ENCODE results near the gene DNER.

The DNER gene

GRCh38 chr2:229669841-229670240 is 44.5 kb downstream of the DNER start:
- no peak for DNase-seq

DNA sequence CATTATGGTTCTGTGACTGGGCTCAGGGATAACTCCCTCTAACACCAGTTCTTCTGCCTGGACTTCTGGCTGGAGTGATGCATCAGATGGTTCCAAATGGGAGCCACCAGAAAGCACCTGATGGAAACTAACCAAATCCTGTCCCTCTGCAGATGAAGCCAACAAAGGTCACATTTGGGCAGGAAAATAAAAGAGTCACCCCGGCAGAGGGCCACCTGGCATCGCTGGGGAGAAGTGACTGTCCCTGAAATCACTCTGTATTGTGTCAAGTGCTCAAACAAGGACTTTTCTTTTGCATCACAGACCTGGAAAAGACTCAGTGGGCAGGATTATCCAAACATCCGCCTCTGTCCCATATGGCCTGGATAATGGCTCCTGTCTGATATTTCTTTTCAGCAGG is 47.5 kb downstream of the DNER start:
- DNase-seq: peak in 1 of 2 experiments; percentile 3

DNA sequence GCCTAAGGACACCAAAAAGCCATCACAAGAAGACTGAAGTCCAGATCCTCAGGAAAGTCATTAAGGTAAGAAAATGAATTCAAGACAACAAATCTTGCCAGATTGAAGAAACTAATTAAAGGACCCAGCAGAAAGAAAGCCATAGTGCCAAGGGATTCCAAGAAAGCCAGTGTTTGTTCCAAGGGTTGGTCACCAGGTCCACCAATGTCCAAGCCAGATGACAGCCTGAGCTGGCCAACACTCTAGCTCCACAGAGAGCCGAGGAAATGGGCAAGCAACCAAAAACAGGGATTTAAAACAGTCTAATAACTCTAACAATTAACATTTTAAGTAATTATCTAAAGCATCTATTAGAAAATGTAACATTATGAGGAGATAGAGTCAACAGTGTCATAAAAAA is 49.2 kb downstream of the DNER start:
- DNase-seq: no peak

GRCh38 chr2:229661478-229661877 is 52.9 kb downstream of the DNER start:
- DNase-seq: no peak

GRCh38 chr2:229660951-229661350 is 53.4 kb downstream of the DNER start:
- no peak for DNase-seq

- DNase-seq: no peak
These were observed 54.0 kb downstream of the DNER start for GRCh38 chr2:229660391-229660790.

GRCh38 chr2:229658004-229658403 is 56.4 kb downstream of the DNER start:
- DNase-seq: no peak

DNA sequence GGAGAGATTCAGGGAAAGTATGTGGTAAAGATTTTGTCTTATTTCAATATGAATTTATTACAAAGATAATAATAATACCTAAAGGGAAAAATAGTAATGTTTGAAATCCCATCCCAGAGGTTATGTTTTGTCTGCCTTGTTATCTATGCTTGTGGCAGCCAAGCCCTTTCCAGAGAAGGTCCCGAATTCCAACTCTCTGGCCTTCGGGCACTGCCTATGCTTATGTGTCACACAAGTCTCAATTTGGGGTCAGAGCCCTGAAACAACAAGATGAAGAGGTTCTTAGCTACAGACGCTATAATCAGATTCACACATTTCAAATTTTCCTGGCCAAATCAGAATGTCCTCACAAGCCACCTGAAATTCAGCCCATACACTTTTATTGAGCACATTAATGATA is 59.9 kb downstream of the DNER start:
- DNase-seq: no peak

- DNase-seq: no peak
These were observed 60.8 kb downstream of the DNER start for GRCh38 chr2:229653531-229653930.

GRCh38 chr2:229652796-229653195 is 61.6 kb downstream of the DNER start:
- DNase-seq: no peak

- no peak for DNase-seq
These were observed 63.5 kb downstream of the DNER start for GRCh38 chr2:229650901-229651300.

DNA sequence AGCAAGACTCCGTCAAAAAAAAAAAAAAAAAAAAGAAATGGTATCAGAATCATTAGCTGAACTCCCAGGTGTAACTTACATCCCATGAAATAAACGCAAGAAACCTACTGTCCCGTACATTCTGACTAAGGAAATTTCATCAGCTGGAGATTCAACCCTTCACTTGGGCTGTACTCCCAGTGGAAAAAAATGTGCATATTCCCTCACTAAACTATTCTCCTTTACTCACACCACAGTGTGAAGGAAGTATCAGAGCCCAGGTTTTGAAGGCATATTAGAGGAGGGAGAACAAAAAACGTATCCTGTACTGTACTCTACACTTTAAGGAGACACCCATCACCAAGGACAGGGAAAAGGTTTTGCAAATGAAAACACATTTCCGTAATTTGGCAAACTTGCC is 64.3 kb downstream of the DNER start:
- no peak for DNase-seq

DNA sequence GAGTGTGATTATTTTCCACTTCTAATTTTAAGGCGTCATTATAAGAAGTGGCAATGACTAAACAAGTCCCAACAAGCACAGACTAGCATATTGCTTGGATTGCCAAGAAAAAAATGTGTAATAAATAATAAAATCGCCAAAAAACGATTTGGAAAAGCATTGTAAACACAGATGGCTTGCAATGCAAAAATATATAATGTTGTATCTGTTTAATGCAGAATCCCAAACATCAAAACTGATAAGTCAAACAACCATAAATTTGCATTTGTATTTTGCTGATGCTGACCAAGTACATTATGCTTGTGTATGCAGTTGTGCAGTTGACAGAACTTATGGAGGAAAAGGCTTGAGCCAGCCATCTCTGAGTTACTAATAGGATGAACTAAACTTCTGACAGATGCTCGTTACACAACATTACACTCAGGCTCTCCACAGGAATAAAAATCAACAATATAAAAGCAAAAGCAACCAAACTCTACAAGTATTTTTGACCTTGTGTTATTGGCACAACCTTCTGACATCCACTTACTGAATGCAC is 68.1 kb downstream of the DNER start:
- DNase-seq: no peak

GRCh38 chr2:229642371-229642770 is 72.0 kb downstream of the DNER start:
- no peak for DNase-seq

DNA sequence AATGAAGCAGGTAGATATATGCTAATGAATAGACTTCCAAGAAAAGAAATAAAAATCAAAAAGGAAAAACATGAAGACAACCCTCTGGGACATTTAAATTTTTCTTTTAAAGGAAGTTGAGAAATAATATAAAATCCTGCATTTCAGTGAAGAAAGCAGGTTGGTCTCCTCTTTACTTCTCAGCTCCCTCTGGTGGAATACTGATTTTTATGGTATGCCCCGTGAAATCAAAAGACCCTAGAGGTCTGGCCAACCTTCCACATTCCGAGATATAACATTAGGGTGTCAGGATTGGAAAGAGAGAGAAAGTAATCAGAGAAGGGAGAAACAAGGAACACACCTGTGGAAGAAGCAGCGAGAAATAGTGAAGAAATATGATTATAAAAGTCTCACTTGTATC is 72.7 kb downstream of the DNER start:
- no peak for DNase-seq

DNA sequence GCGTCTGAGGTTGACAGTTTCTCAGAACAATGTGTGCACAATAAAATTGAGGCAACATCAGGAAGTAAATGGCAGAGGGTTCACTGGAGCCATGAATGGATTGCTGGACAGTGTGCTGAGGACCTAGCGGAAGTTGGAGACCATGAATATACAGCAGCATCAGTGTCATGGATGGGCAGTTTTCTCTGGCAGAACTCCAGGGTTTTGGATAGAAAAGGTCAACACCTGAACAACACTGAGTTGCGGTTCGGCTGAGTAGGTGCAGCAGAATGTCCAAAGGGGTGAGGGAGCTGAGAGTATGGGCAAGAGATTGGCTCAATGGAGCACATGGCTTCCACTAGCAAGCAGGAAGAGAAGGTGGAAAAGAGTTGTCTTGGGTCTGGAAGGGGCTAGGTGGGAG is 73.7 kb downstream of the DNER start:
- no peak for DNase-seq

DNA sequence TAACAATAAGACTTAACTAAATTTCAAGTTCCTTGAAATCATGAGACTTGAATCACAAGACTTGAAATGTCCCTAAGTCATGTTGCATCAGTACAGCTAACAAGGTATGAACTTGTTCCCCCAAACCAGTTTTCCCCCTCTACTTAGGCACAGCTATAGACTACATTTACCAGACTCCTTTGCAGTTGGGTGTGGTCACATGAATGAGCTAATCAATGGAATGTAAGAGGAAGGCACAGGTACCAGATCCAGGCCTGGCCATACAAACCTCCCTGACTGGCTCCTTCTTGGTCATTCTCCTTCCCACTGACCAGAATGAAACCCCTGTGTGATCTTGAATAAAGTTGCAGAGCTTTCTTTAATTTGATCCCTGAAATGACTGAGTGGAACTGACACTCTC is 77.8 kb downstream of the DNER start:
- DNase-seq: no peak

- no peak for DNase-seq
These were observed 79.0 kb downstream of the DNER start for GRCh38 chr2:229635371-229635680.

DNA sequence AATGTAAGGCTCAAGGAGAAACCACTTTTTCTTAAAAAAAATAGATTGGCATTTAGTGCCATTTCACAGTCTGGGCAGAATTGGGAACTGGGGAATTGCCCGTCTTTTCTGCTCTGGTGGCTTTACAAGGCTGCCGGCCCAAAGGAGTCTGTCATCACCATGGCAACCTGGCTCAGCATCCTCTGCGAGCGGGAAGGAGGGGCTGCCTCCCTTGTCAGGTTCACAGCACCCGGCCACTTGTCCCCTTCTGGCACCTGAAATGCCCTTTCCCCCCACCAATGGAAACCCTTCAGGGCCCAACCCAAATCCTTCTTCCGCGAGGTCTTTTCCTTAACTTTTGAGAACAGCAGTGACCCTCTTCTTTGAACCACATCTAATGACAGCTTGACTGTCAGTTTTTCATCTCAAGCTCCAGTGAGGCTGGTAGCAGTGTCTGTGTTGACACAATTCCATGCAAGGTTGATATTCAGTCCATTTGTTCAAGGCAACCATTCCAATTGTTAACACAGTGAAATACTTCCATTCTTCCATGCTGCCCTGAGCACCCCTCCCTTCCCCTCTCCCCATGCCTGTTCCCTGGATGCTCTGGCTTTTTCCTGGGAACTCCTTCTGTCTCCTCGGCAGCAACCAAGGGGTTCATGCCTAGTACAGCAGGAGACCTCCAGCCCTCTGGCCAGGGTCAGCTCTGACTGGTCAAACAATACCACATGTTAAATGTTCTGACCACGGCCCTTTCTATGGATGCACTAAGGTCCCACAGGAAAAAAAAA is 79.6 kb downstream of the DNER start:
- peak; percentile 3 to 53 for DNase-seq

DNA sequence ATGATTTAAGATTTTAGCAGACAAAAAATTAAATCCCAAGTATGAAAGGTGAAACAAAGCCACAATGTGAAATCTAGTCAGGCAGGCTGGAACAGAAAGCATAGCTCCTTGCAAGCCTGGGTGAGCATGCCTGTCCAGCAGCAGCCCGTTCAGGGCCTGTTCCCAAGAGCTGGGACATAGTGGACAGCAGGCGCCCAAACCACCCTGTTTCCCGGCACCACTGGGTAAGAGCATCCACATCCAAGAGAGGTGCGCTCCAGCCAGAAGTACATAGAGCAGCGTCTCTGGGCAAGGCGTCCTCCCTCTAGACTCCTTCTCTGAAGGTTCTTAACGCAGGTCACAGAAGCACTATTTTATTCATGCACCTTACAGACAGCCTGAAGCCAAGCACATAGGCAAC is 80.8 kb downstream of the DNER start:
- no peak for DNase-seq

- no peak for DNase-seq
These were observed 85.3 kb downstream of the DNER start for GRCh38 chr2:229629039-229629438.

- DNase-seq: no peak
These were observed 86.6 kb downstream of the DNER start for GRCh38 chr2:229627728-229628127.

DNA sequence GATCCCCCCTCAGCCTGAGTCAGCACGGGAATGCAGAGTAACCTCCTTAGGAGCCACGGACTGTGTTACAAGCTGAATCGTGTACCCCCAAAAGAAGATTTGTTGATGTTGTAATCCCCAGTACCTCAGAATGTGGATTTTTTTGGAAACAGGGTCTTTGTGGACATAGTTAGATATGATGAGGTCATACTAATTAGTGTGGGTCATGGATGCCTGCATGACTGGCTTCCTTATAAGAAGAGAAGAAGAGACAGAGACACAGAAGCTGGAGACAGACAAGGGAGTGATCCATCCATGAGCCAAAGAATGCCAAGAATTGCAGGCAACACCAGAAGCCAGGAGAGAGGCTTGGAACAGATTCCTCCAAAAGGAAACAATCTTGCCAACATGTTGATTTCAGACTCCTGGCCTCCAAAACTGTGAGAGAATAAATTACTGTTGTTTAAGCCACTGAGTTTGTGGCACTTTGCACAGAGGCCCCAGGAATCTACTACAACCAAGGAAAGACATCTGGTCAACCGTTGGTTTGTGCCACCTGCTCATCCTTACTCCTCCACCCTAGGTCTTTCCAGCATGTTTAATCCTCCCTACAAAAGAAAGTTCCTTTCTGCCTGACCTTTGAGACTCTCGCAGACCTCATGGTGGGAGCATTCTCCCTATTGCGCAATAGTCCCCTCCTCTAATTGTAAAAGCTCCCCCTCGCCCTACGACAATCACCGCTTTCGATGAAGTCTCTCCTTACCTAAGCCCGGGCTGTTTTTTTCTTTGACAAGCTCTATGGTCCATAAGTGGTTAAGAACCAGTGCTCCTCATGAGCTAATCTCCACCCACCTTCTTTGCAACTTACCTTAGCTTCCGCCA is 91.6 kb downstream of the DNER start:
- DNase-seq: no peak

- DNase-seq: no peak
These were observed 93.6 kb downstream of the DNER start for GRCh38 chr2:229620759-229621158.
